HG02840 (cell line): Measurements from ENCODE around the gene SRSF9.

Experiments
- ATAC-seq: cut with Tn5 transposase; IDR thresholded peaks from one replicate; pipeline ENCODE4 v1.9.1; 2021; ENCODE audit warnings: mild to moderate bottlenecking, moderate library complexity, moderate number of reproducible peaks; ENCODE audit not compliant: unreplicated experiment, low FRiP score

Gene SRSF9

DNA sequence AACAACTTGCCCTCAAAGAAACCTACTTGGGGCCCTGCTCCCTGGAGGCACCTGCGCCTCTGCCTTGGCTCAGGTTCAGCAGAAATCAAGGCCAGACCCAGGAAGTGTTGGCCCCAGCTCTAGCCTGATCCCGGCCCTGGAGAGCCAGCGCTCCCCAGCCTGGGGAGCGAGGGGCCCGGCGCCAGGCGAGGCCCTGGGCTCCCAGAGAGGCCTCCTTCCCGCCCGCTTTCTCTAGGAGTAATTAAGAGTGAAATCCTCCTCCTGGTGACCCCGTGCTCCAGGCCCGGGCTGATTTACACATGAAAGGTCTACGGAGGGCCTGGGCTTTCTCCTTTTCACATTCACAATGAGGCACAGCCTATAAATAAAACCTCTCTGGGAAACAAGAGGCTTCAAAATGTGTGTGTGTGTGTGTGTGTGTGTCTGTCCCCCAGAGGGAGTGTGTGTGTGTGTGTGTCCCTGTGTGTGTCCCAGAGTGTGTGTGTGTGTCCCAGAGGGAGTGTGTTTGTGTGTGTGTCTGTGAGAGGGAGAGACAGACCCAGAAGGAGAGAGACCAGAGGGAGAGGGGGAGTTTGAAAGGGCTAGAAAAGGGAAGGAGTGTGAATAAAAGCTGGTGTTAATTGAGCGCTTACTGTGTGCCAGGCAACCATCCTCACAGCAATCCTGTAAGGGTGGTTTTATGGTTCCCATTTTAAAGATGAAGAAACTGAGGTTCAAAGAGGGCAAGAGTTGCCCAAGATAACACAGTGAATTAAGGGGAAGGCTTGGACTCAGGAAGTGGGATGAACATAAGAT is 55.5 kb downstream of the SRSF9 start:
- no peak for ATAC-seq

DNA sequence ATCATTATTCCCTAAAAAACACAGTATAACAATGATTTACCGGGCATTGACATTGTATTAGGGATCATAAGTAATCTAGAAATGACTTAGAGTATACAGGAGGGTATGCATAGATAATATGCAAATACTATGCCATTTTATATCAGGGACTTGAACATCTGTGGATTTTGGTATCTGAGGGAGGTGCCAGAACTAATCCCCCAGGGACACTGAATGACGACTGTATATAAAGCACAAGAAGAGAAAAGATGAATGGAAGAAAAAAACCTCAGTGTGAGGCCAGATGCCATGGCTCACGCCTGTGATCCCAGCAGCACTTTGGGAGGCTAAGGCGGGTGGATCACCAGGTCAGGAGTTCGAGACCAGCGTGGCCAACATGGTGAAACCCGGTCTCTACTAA is 57.1 kb downstream of the SRSF9 start:
- no peak for ATAC-seq
